ENCODE data around the gene ADCY5. TPM values are rescaled to one million over a fixed set of nuclear protein-coding genes. Genes with fewer than 3 reads are reported as not detected.

Gene ADCY5
- total and polyA plus RNA-seq, 4 donors: 0.74 to 6.6 (median 2.9) TPM

DNA sequence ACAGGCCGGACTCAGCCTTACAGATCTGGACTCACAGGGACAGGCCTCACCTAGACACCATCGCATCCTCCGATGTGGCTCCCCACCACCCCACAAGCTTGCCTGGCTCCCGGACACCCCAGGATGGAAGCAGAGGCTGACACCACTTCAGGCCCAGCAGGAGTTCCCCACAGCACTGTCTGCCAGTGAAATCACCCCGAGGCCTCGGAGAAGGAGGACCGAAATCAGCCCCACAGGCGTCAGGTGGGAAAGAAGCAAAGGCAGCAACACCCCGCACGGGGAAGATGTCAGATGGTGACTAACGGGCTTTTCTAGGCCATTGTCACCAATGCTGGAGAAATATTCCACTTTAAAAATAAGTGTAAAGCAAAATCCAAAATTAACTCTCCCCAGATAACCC lies 18.6 kb downstream of the ADCY5 start:
- H3K4me3 ChIP-seq (ENCODE audit: low read depth in 1 of 3, low read length in 3 of 3): no peak overlapping the region
- TF ChIP-seq, protein P1, sequence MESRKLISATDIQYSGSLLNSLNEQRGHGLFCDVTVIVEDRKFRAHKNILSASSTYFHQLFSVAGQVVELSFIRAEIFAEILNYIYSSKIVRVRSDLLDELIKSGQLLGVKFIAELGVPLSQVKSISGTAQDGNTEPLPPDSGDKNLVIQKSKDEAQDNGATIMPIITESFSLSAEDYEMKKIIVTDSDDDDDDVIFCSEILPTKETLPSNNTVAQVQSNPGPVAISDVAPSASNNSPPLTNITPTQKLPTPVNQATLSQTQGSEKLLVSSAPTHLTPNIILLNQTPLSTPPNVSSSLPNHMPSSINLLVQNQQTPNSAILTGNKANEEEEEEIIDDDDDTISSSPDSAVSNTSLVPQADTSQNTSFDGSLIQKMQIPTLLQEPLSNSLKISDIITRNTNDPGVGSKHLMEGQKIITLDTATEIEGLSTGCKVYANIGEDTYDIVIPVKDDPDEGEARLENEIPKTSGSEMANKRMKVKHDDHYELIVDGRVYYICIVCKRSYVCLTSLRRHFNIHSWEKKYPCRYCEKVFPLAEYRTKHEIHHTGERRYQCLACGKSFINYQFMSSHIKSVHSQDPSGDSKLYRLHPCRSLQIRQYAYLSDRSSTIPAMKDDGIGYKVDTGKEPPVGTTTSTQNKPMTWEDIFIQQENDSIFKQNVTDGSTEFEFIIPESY (IDR thresholded peaks at IDR 0.05): no peak
- TF ChIP-seq RXRA (IDR thresholded peaks at IDR 0.05) (no peak), REST (IDR thresholded peaks at IDR 0.05) (no peak), FOXA2 (IDR thresholded peaks at IDR 0.05) (no peak), EGR1 (IDR thresholded peaks at IDR 0.05; ENCODE audit: low read depth in 2 of 2) (no peak), HNF4A (conservative IDR thresholded peaks at IDR 0.05) (no peak), TAF1 (conservative IDR thresholded peaks at IDR 0.05) (no peak), NR2F2 (IDR thresholded peaks at IDR 0.05) (no peak), SP1 (IDR thresholded peaks at IDR 0.05) (no peak), RAD21 (IDR thresholded peaks at IDR 0.05) (no peak), FOXA1 (IDR thresholded peaks at IDR 0.05) (no peak), GABPA (IDR thresholded peaks at IDR 0.05 in 1 of 2, conservative IDR thresholded peaks at IDR 0.05 in 1 of 2) (no peak), JUND (IDR thresholded peaks at IDR 0.05) (no peak)
- TF ChIP-seq, protein P2, sequence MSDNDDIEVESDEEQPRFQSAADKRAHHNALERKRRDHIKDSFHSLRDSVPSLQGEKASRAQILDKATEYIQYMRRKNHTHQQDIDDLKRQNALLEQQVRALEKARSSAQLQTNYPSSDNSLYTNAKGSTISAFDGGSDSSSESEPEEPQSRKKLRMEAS (IDR thresholded peaks at IDR 0.05): no peak
- TF ChIP-seq, protein P3, sequence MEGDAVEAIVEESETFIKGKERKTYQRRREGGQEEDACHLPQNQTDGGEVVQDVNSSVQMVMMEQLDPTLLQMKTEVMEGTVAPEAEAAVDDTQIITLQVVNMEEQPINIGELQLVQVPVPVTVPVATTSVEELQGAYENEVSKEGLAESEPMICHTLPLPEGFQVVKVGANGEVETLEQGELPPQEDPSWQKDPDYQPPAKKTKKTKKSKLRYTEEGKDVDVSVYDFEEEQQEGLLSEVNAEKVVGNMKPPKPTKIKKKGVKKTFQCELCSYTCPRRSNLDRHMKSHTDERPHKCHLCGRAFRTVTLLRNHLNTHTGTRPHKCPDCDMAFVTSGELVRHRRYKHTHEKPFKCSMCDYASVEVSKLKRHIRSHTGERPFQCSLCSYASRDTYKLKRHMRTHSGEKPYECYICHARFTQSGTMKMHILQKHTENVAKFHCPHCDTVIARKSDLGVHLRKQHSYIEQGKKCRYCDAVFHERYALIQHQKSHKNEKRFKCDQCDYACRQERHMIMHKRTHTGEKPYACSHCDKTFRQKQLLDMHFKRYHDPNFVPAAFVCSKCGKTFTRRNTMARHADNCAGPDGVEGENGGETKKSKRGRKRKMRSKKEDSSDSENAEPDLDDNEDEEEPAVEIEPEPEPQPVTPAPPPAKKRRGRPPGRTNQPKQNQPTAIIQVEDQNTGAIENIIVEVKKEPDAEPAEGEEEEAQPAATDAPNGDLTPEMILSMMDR (IDR thresholded peaks at IDR 0.05; ENCODE audit: low read depth, low read length, missing input control): no peak
- no peaks in the 10 kb centered on the region for H3K36me3 ChIP-seq (ENCODE audit: control insufficient read depth in 4 of 4, insufficient read depth in 3 of 4, low read depth in 1 of 4, low read length in 3 of 4)
- H3K27ac ChIP-seq (ENCODE audit: low read depth in 1 of 2, low read length in 2 of 2): no peak overlapping the region
- no peak overlapping the region for H3K9ac ChIP-seq (ENCODE audit: low read depth in 1 of 2, low read length in 2 of 2)
- peaks cover 0 to 5% (median 1%) of the 10 kb centered on the region in 4 donors for H3K4me1 ChIP-seq (ENCODE audit: control insufficient read depth in 4 of 4, insufficient read depth in 4 of 4, low read length in 3 of 4)
- H3K27me3 ChIP-seq (ENCODE audit: control insufficient read depth in 4 of 4, insufficient read depth in 4 of 4, low read length in 3 of 4): no peaks in the 10 kb centered on the region
- WGBS: 94% methylated on average over 11 of the region's 11 CpGs
- H3K9me3 ChIP-seq (ENCODE audit: control insufficient read depth in 4 of 4, low read length in 3 of 4): no peaks in the 10 kb centered on the region
- DNase-seq (ENCODE audit: low spot score): no peak

DNA sequence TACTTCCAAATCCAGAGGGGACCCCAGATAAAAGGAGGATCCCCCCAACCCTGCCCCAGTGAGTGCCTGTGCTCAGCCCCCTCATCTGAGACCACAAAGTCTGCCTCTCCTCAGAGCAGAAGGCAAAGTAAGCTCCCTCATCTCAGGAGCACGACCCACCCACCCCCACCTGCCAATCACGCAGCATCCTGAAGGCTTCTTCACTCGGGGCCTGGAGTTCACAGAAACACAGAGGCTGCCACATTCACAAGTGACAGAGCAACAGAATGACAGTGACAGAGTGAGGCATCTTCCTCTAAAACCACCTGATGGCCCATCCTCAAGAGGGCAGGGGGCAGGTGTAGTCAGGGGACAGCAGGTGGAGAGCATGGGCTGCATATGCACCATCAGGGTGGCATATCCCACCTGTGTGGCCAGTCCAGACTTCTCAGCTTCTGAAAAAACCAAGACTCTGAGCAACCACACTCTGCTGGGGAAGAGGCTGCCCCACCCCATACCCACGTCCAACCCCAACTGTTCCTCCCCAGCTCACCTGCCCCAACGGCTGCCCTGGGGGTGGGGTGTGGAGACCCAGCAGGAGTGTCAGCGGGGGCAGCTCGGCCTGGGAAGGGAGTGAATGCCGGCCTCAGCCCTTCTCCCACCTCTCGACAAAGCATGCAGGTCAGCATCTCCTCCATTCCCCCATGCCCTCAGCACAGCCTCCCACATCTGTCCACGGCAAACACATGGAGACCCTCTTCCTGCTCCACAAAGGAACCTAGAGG lies 19.3 kb downstream of the ADCY5 start:
- Histone ChIP-seq H3K9ac (ENCODE audit: low read depth in 1 of 2, low read length in 2 of 2) (no peak overlapping the region), H3K4me1 (ENCODE audit: control insufficient read depth in 4 of 4, insufficient read depth in 4 of 4, low read length in 3 of 4) (peaks cover 0 to 12% (median 8%) of the 10 kb centered on the region in 4 donors), H3K27ac (ENCODE audit: low read depth in 1 of 2, low read length in 2 of 2) (no peak overlapping the region), H3K9me3 (ENCODE audit: control insufficient read depth in 4 of 4, low read length in 3 of 4) (no peaks in the 10 kb centered on the region), H3K36me3 (ENCODE audit: control insufficient read depth in 4 of 4, insufficient read depth in 3 of 4, low read depth in 1 of 4, low read length in 3 of 4) (no peaks in the 10 kb centered on the region), H3K4me3 (ENCODE audit: low read depth in 1 of 3, low read length in 3 of 3) (no peak overlapping the region), H3K27me3 (ENCODE audit: control insufficient read depth in 4 of 4, insufficient read depth in 4 of 4, low read length in 3 of 4) (no peaks in the 10 kb centered on the region)
- WGBS: 81% methylated on average over 10 of the region's 10 CpGs
- DNase-seq (ENCODE audit: low spot score): no peak
- no peak for TF ChIP-seq JUND (IDR thresholded peaks at IDR 0.05)
- no peak for TF ChIP-seq ATF3 (IDR thresholded peaks at IDR 0.05)
- no peak for TF ChIP-seq SP1 (IDR thresholded peaks at IDR 0.05)
- no peak for TF ChIP-seq REST (IDR thresholded peaks at IDR 0.05)
- TF ChIP-seq RXRA (IDR thresholded peaks at IDR 0.05): no peak
- TF ChIP-seq, protein P1 (IDR thresholded peaks at IDR 0.05): no peak

Measured in liver (tissue), 9 donors.